Dedifferentiated amniotic fluid mesenchymal stem cell (primary cell): ENCODE measurements around the gene RAB12.
"Not testable (repeated sequence)": the region's sequence is repeated elsewhere in the genome, so short reads cannot be mapped to it uniquely, and the experiment has no call there.

ENCODE experiments used
- DNase-seq: peaks from one replicate; pipeline ENCODE4 v3.0.0-alpha.2; 2016; ENCODE audit errors: extremely low spot score

RAB12 gene

DNA sequence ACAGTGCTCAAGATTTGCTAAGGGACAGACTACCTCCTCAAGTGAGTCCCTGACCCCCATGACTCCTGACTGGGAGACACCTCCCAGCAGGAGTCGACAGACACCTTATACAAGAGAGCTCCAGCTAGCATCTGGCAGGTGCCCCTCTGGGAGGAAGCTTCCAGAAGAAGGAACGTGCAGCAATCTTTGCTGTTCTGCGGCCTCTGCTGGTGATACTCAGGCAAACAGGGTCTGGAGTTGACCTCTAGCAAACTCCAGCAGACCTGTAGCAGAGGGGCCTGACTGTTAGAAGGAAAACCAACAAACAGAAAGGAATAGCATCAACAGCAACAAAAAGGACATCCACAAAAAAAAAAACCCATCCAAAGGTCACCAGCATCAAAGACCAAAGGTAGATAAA lies 38.1 kb downstream of the RAB12 start:
- not testable (repeated sequence) for DNase-seq

DNA sequence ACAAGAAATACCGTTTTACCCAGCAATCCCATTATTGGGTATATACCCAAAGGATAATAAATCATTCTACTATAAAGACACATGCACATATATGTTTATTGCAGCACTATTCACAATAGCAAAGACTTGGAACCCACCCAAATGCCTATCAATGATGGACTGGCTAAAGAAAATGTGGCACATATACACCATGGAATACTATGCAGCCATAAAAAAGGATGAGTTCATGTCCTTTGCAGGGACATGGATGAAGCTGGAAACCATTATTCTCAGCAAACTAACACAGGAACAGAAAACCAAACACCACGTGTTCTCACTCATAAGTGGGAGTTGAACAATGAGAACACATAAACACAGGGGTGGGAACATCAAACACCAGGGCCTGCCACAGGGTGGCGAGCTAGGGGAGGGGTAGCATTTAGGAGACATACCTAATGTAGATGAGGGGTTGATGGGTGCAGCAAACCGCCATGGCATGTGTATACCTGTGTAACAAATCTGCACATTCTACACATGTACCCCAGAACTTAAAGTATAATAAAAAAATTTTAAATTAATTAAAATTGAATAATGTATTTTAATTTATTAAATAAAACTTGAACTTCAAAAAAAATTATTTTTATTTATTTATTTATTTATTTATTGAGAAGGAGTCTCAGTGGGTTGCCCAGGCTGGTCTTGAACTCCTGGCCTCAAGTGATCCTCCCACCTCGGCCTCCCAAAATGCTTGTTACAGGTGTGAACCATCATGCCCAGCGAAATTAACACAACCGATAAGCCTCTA lies 42.4 kb downstream of the RAB12 start:
- DNase-seq: not testable (repeated sequence)

DNA sequence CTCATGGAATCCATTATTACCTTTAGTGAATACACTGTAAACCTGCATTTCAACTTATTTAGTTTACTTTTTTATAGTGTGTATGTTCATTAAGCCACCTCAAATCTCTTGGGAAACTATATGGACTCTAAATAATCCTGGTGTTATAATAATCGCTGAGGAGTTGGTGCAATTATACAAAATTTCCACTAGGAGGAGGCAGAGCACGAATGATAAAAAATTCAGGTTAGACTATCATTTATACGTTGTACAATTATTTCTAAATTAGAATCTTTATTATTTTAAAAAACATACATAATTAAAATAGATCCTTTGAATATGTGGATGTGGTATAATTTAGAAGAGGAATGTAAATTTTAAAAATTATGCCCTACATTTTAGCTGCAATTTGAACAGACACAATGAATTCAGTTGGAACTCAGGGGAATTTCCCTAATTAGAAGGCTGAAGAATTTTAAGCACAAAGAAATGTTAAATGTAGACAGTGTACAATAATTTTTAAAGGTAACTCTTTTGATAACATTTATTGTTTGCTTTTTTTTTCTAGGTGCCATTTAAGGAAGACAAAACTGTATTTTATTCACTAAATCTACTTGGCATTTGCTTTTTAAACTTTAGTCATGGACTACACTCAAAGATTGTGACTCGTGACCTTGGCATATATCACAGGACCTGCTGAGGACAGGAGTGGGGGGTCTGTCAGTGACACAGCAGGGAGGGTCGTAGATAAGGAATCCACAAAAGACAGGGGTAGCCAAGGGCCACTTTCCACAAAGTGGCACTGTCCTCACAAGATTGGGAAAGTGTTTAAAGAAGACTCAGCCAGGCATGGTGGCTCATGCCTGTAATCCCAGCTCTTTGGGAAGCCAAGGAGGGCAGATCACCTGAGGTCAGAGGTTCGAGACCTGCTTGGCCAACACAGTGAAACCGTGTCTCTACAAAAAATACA lies 45.5 kb downstream of the RAB12 start:
- DNase-seq: peak; percentile 55

DNA sequence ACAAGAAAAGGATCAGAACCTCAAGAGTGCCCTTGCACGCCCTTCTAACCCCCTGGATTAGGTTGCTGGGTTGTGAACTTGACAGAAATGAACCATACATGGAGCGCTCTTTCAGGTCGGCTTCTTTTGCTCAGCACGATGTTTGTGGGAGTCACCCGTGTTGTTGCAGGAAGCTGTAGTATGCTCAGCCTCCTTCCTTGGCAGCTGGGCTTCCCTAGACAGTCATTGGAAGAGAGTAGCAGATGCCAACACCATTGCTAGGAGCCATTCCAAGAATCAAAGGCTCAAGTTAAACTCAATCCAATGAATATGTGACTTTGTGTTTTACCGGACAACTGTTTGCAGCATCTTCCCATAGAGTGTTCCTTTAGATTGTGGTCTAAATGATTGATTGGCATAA lies 47.0 kb downstream of the RAB12 start:
- no peak for DNase-seq

DNA sequence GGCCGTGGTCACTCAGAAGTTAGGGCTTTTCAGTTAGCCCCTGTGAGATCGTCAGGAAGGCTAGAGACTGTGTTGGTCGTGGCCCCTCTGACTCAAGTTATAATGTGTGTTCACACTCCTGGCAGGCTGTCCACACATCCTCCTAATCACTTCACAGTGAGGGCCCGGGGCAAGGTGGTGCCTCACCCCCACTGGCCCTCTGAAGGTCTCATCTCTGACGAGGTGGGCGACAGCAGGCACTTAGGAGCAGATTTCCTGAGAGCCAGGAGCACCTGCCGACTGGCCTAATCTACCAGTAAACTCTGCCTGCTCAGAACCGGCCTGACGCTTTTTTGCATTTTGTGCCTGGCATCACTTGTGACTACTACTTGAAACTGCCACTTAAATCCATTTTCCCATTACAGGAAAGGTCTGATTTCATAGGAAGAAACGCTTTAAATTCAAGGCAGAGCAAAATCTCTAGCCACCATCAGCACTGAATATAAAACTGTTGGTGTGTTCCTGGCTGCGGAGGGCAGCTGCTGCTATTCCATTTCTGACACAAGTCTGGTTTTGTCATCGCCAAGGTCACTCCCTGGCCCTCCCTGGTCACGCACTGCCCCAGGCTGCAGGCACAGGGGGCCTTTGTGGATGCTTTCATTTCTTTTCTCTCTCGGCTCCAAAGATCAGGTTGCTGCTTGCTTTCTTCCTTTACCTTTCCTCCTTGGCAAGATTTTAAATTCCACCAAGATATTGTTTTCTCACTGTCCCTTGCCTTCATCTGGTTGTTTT lies 48.0 kb downstream of the RAB12 start:
- no peak for DNase-seq

DNA sequence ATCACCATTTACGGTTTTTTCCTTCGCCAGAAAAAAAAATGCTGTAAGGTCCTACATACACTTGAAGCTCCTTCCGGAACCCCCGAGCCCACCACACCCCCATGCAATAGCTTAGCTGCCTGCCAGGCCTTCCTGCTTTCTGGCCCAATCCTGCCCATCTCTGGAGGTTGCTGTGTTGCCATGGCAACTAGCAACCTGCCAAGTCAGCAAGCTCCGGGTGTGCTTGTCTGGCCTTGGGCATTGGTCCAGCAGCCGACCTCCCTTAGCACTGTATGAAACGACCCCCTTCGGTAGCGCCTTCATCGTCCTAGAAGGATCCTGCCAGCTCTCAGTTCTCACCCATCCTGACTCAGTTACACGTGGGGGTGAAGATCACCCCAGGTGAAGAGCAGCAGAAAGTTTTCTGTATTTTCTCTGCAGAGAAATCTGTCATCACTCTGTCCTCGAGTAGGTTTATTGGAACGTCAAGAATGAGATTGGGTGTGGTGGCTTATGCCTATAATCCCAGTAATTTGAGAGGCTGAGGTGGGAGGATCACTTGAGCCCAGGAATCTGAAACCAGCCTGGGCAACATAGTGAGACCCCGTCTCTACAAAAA lies 48.7 kb downstream of the RAB12 start:
- no peak for DNase-seq

DNA sequence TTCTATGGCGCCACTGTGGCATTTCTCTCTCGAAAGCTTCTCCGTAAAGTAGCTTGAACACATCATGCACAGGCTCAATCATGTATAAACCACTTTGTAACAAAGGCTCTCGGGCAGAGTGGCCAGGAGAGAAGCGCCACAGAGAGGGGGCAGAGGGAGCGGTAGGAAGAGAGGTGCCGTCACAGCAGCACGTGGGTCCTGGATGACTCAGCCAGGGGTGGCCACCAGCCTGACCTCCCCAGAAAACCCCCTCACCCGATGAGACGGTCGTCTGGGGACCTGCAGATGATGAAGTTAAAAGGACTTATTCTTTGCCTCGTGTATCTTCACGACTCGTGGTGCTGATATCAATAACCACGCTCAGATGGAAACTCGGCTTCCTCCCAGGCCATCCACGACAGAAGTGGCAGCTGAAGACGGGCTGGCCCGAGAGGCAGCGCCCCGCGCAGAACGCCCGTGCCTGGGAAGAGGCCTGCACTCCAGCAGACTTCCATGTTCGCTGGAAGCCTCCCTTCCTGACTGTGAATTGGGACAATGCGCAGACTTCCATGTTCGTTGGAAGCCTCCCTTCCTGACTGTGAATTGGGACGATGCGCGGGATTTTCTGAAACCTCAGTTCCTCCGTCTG lies 49.7 kb downstream of the RAB12 start:
- DNase-seq: no peak

DNA sequence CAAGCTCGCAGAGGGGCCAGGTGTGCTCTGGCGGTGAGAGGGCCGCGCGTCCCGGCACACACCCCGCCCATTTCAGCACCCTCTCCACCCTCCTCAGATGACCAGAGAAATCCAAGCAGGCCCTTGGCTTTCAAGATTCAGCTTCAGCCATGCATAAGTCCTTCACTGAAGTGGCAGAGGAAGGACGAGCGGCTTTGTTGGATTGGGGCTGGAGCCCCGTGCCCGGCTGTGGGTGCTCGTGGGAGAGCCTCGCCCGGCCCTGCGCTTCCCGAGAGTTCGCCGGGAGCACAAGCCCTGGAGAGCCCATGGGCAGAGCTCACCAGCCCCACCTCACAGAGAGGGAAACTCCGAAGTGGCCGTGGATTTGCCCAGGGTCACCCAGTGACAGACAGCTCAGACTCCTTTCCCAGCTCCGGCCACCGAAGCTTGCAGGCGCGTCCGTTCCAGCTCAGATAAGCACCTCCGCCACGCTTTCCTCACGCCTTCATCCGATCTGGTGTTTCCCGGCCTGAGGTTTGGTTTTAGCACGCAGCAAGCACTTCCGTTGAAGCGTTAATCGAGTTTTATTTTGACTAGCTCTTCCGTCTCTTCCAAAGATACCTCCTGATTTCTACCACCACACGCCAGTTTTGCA lies 50.5 kb downstream of the RAB12 start:
- DNase-seq: no peak

DNA sequence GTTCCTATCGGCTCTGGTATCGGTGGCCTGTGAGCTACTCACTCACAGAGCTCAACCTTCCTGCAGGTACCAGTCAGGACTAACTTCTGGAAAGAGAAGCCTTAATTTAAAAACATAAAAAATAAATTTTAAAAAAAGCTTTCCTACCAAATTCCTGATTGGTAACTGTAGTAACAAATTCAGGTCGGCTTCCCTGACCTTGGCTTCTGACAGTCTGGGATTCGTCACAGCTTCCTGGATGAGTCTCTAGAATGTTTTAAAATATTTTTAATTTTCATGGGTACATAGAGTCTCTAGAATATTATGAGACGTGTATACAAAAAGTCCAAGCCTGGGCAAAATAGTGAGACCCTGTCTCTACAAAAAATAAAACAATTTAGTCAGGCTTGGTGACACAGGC lies 51.1 kb downstream of the RAB12 start:
- DNase-seq: no peak

DNA sequence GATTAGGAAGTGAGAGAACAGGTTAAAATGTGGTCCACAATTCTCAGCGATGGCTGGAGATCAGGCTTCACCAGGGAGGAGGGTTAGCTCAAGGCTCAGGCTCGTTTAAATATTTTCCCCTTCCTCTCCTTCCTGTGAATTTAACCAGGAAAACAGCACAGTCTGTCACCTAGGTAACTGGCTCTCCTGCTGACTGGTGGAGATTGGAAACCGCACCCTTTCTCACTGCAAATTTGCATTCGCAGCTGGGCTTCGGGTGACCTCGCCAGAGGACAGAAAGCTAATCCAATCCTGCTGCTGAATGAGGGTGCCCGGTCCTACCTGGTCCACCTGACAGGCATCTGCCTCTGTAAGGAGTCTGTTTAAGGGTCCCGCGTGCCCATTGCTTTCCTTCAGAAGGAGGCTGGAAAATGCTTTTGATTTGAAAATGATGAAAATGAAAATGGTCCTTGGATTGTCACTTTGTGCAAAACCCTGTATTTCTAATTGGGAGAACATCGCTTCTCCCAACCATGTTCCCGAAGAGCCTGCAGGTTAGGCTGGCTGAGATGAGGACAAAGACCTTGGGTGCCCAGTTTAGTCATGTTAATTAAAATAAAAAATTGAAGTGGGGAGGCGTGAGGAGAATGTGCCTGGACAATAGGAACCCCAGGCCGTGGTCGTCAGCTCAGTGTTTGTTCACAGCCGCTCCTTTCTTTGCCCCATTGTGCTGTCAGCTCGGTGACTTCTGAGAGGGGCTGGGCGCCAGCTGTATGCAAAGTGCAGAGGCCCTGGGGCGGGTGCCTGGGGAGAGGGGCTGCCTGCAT lies 52.7 kb downstream of the RAB12 start:
- DNase-seq: no peak

DNA sequence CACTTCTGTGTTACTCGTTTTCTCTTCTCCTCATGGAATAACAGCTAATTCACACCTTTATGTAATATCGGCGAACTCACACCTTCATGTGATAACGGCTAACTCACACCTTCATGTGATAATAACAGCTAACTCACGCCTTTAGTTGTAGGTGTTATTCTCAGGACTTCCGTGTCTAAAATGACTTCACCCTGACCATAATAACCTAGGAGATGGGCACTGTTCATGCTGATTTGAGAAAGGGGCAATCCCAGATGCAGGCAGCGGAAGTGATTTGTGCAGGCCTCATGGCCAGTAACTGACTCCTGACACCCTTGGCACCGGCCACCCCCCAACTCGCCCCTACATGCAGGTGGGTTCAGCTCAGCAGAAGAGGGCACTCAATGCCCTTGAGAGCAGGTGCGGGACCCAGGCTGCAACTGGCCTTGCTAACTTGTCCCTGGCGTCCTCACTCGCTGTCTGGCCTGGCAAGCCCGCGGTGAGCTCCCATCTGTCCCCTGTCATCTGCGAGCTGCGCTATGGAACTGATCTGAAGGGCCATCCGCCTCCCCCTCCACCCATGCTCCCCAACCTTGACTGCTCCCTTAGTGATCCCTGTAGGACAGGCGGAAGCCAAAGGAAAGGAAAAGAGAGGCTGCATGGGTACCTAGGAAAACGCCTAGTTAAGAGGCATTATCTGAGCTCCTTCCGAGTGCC lies 53.5 kb downstream of the RAB12 start:
- DNase-seq: no peak

DNA sequence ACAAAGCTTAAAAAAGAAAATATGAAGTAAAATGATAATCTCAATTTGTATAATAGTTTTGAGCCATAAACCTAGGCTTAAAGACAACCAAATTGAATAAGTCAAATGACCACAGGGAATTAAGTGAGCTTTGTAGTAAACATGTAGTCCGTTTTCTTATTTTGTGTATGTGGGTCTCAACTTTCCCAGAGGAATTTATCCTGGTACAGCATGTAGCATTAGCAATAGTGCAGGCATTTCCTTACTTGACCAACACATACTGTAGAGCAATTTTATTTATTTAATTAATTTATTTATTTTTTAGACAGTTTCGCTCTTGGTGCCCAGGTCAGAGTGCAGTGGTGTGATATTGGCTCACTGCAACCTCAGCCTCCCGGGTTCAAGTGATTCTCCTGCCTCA lies 58.6 kb downstream of the RAB12 start:
- no peak for DNase-seq

DNA sequence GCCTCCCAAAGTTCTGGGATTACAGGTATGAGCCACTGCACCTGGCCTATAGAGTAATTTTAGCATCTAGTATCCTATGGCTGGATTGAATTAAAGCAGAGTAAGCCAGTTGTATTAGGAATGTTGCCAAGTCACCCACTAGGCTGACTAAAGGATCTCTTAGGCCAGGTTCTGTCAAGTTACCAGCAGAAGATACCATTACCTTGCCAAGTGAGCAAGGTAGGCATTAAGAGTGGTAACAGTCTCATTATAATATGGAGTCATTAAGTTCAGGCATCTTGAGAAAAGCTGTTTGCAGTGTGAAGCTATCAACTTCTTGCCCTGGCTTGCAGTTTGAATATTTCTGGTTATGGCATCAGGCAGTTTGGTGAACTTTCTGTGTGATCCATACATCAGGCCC lies 59.1 kb downstream of the RAB12 start:
- DNase-seq: no peak

DNA sequence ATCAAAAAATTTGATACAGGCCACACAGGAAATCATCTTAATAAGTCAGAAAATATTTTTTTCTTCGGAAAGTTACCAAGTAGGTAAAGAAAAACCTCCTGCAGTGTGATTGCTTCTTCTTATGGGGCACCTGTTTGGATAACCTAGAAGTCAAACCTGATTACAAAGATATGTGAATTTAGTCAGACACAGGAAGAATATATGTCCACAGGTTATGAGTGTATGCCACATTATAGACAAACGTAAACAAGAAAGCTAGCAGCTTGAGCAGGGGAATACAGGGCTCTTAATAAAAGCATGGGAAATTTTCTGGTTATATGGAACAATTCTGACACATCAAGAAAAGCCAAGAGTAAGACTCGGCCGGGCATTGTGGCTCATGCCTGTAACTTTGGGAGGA lies 60.3 kb downstream of the RAB12 start:
- DNase-seq: no peak

DNA sequence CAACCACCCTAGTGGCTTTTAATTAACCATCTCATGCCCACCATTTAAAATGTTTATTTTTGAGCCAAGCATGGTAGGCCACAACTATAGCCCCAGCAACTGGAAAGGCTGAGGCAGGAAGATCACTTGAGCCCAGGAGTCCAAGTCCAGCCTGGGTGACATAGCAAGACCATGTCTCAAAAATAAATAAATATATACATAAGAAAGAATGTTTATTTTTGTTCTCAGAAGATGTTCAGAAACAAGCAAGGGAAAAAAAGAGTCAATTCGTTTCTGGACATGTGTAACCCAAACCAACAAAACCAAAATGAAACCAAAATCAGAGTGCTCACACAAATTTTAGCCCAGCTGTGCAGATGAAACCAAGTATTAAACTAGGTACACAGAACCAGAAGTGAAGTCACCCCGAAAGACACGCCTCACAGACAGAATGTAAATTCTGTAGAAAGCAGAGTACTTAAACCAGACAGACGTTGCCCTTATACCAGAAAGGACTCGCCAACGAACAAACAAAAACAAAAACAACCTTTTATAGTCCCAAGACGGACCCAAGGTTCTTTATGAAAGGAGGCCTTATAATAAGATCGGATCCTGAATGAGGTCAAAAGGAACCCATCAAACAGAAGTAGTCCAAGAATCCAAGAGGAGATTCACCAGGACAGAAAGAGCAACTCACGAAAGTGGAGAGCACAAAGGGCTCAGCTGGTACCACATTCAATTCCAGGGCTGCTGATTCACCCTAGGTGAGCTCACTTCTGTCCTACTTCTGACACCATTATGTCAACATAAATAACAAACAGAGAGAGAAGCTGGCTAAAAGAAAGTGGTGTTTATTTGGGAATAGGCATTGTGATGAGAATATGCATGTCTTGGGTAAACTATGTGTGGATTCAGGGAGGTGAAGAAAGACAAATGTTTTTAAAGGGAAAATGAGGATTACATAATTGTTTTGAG lies 64.3 kb downstream of the RAB12 start:
- DNase-seq: no peak

DNA sequence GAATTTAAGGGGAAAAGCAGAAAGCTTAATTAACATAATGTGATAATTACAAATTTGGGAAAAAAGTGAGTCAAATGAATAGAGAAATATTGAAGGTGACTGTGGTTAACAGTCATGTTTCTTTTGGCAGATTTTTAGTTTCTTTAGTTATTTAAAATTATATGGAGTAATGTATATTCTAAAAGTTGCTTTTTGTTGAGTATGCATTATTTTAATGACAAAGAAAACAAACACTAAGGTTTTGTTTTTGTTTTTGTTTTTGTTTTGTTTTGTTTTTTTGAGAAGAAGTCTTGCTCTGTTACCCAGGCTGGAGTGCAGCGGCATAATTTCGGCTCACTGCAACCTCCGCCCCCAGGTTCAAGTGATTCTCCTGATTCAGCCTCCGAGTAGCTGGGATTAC lies 65.8 kb downstream of the RAB12 start:
- DNase-seq: no peak

DNA sequence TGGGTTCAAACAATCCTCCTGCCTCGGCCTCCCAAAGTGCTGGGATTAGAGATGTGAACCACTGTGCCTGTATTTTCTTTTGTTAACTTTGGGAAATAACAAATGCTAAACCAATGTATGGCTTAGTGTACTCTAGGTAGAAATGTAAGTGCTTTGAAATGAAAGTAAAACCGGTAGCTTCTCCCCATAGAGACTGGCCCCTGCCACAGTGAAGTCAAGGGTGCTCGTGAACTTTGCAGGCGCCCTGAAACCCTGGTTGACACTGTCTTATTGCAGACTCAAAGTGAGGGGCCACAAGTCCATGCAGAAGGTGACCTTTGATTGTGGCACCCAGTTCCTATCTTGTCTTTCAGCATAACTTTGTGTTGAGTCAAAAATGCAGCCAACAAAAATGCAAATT lies 72.0 kb downstream of the RAB12 start:
- no peak for DNase-seq

DNA sequence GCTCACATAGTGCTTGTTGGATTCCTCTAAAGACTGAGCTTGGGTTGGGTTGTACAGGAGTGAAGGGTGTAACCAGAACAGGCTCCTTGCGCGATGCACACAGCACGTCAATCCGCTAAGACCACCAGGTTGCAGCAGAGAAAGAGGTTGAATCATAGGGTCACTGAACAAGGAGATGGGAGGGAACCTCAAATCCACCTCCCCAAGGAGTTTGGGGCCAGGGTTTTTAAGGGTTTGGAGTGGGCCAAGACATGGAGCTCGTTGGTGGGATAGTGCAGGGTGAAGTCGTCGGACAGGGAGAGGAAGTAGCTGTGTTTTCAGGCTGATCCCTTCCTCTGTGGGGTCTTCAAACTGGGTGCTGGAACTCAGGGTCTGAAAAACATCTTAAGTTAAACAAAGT lies 75.3 kb downstream of the RAB12 start:
- no peak for DNase-seq
